Astrocyte (in vitro differentiated cells and primary cell): Measurements from ENCODE around the gene PAPOLB. TPM values are rescaled to one million over a fixed set of nuclear protein-coding genes. Genes with fewer than 3 reads are reported as not detected.

Experiments
- DNase-seq: peaks from one replicate; pipeline ENCODE4 v3.0.0-alpha.2; 2010; ENCODE audit warnings: low read depth
- FAIRE-seq: peaks from 2 replicates; lab custom pipeline; 2011; peaks lifted over from hg19 to GRCh38; lab: Jason Lieb, UNC
- H2AFZ ChIP-seq: 2 replicates; pipeline ENCODE4 v1.6.0; 2012; ENCODE audit warnings: low read depth, low read length, inconsistent platforms
- H3K27ac ChIP-seq: 2 replicates; pipeline ENCODE4 v1.5.1; 2011; ENCODE audit warnings: low read depth, low read length, inconsistent platforms
- H3K27me3 ChIP-seq: 2 replicates; pipeline ENCODE4 v1.6.0; 2011; ENCODE audit warnings: low read length, inconsistent platforms; ENCODE audit not compliant: insufficient read depth
- H3K36me3 ChIP-seq: 2 replicates; pipeline ENCODE4 v1.5.1; 2011; ENCODE audit warnings: low read length, inconsistent platforms; ENCODE audit not compliant: insufficient read depth
- H3K4me1 ChIP-seq: 2 replicates; pipeline ENCODE4 v1.5.1; 2011; ENCODE audit warnings: low read length, inconsistent platforms; ENCODE audit not compliant: insufficient read depth
- H3K4me2 ChIP-seq: 2 replicates; pipeline ENCODE4 v1.6.0; 2012; ENCODE audit warnings: low read length, inconsistent platforms
- H3K4me3 ChIP-seq: 2 replicates; pipeline ENCODE4 v1.5.1; 2011; ENCODE audit warnings: low read depth, mild to moderate bottlenecking, low read length, inconsistent platforms; ENCODE audit not compliant: insufficient read depth
- H3K79me2 ChIP-seq: 2 replicates; pipeline ENCODE4 v1.6.0; 2012; ENCODE audit warnings: mild to moderate bottlenecking, low read length, inconsistent platforms; ENCODE audit not compliant: insufficient read depth
- H3K9ac ChIP-seq: 2 replicates; pipeline ENCODE4 v1.6.0; 2012; ENCODE audit warnings: mild to moderate bottlenecking, low read length, inconsistent platforms
- H3K9me3 ChIP-seq: 2 replicates; pipeline ENCODE4 v1.5.1; 2012; ENCODE audit warnings: low read depth, mild to moderate bottlenecking, low read length, inconsistent platforms; ENCODE audit not compliant: insufficient read depth
- H4K20me1 ChIP-seq: 2 replicates; pipeline ENCODE4 v1.6.0; 2012; ENCODE audit warnings: low read length, inconsistent platforms; ENCODE audit not compliant: insufficient read depth
- H3K27ac Mint-ChIP-seq: one replicate; pipeline ENCODE4 v1.8.0; 2021; ENCODE audit warnings: mild to moderate bottlenecking, mixed read lengths; ENCODE audit not compliant: unreplicated experiment
- H3K27me3 Mint-ChIP-seq: one replicate; pipeline ENCODE4 v1.8.0; 2021; ENCODE audit warnings: low read depth, mixed read lengths; ENCODE audit not compliant: unreplicated experiment
- H3K36me3 Mint-ChIP-seq: one replicate; pipeline ENCODE4 v1.8.0; 2021; ENCODE audit warnings: low read depth, mixed read lengths; ENCODE audit not compliant: unreplicated experiment
- H3K4me1 Mint-ChIP-seq: one replicate; pipeline ENCODE4 v1.8.0; 2021; ENCODE audit warnings: low read depth, mixed read lengths; ENCODE audit not compliant: unreplicated experiment
- H3K4me3 Mint-ChIP-seq: one replicate; pipeline ENCODE4 v1.8.0; 2021; ENCODE audit warnings: mild to moderate bottlenecking, moderate library complexity, mixed read lengths; ENCODE audit not compliant: unreplicated experiment
- H3K9me3 Mint-ChIP-seq: one replicate; pipeline ENCODE4 v1.8.0; 2021; ENCODE audit warnings: mild to moderate bottlenecking, mixed read lengths; ENCODE audit not compliant: unreplicated experiment
- CTCF ChIP-seq: IDR thresholded peaks from 2 replicates; pipeline ENCODE4 v1.5.1; 2011; ENCODE audit warnings: low read depth, mild to moderate bottlenecking, inconsistent platforms, low read length, moderate library complexity; ENCODE audit not compliant: insufficient read depth
- EZH2 ChIP-seq: IDR thresholded peaks from 2 replicates; pipeline ENCODE4 v1.6.1; 2012; ENCODE audit warnings: mild to moderate bottlenecking, low read length, inconsistent platforms; ENCODE audit not compliant: insufficient read depth
- total RNA-seq: library from RNA; stranded (reverse); gene quantifications from 2 replicates; pipeline ENCODE4 v1.2.1, GENCODE V29; 2021

The PAPOLB gene
- total RNA-seq, 1 donor from 2014 or later, result not detected

- Histone ChIP-seq H4K20me1 (no peaks in the 10 kb centered on the region), H2AFZ (no peak overlapping the region), H3K27ac (no peak overlapping the region), H3K36me3 (no peaks in the 10 kb centered on the region), H3K79me2 (no peaks in the 10 kb centered on the region), H3K9me3 (no peaks in the 10 kb centered on the region), H3K27me3 (peaks cover 2% of the 10 kb centered on the region), H3K9ac (no peak overlapping the region), H3K4me1 (no peaks in the 10 kb centered on the region), H3K4me3 (no peak overlapping the region), H3K4me2 (no peak overlapping the region)
- Mint-ChIP-seq H3K4me3 (no peak overlapping the region), H3K36me3 (peaks cover 3% of the 10 kb centered on the region), H3K9me3 (peaks cover 10% of the 10 kb centered on the region), H3K27ac (no peak overlapping the region), H3K4me1 (no peaks in the 10 kb centered on the region), H3K27me3 (peaks cover 30% of the 10 kb centered on the region)
- FAIRE-seq (no peak), DNase-seq (no peak)
- TF ChIP-seq CTCF (no peak), EZH2 (no peak)
Observed at GRCh38 chr7:4889682-4890081, 27.9 kb upstream of the PAPOLB start.

GRCh38 chr7:4888161-4888560 is 26.3 kb upstream of the PAPOLB start:
- no peak for DNase-seq
- Histone ChIP-seq H3K9me3 (no peaks in the 10 kb centered on the region), H3K9ac (no peak overlapping the region), H4K20me1 (no peaks in the 10 kb centered on the region), H2AFZ (no peak overlapping the region), H3K79me2 (no peaks in the 10 kb centered on the region), H3K36me3 (no peaks in the 10 kb centered on the region), H3K4me3 (no peak overlapping the region), H3K4me1 (no peaks in the 10 kb centered on the region), H3K4me2 (no peak overlapping the region), H3K27ac (no peak overlapping the region), H3K27me3 (peaks cover 2% of the 10 kb centered on the region)
- Mint-ChIP-seq H3K4me3 (no peak overlapping the region), H3K9me3 (peaks cover 3% of the 10 kb centered on the region), H3K36me3 (no peaks in the 10 kb centered on the region), H3K4me1 (no peaks in the 10 kb centered on the region), H3K27ac (no peak overlapping the region), H3K27me3 (peaks cover 30% of the 10 kb centered on the region)
- TF ChIP-seq EZH2, result no peak
- TF ChIP-seq CTCF, result no peak
- FAIRE-seq, result no peak

- Histone ChIP-seq H4K20me1 (no peaks in the 10 kb centered on the region), H3K4me3 (no peak overlapping the region), H3K27me3 (peaks cover 2% of the 10 kb centered on the region), H3K36me3 (no peaks in the 10 kb centered on the region), H3K9ac (no peak overlapping the region), H3K9me3 (no peaks in the 10 kb centered on the region), H3K4me1 (peaks cover 5% of the 10 kb centered on the region), H3K4me2 (no peak overlapping the region), H3K27ac (no peak overlapping the region), H2AFZ (no peak overlapping the region), H3K79me2 (no peaks in the 10 kb centered on the region)
- H3K4me3 Mint-ChIP-seq, result no peak overlapping the region
- peaks cover 3% of the 10 kb centered on the region for H3K9me3 Mint-ChIP-seq
- no peak for TF ChIP-seq CTCF
- no peak for TF ChIP-seq EZH2
- FAIRE-seq (no peak), DNase-seq (no peak)
- H3K4me1 Mint-ChIP-seq, result peaks cover 8% of the 10 kb centered on the region
- no peak overlapping the region for H3K27ac Mint-ChIP-seq
- no peaks in the 10 kb centered on the region for H3K36me3 Mint-ChIP-seq
- peaks cover 37% of the 10 kb centered on the region for H3K27me3 Mint-ChIP-seq
Observed at GRCh38 chr7:4886671-4887070, 24.8 kb upstream of the PAPOLB start.
